Measurements from ENCODE around the gene NUDT14.

Gene NUDT14

GRCh38 chr14:105224845-105225570 lies 43.9 kb upstream of the NUDT14 start:
- peaks cover 6% of the 10 kb centered on the region for H3K4me1 Mint-ChIP-seq

GRCh38 chr14:105223770-105224544 lies 42.8 kb upstream of the NUDT14 start:
- no peak for TF ChIP-seq CTCF (IDR thresholded peaks at IDR 0.05)
- Mint-ChIP-seq H3K4me3 (no peak overlapping the region), H3K27ac (no peak overlapping the region), H3K36me3 (ENCODE audit: low read depth) (peaks cover 50% of the 10 kb centered on the region), H3K9me3 (no peaks in the 10 kb centered on the region), H3K4me1 (peaks cover 6% of the 10 kb centered on the region), H3K27me3 (ENCODE audit: low read depth, poor library complexity) (no peaks in the 10 kb centered on the region)
- DNase-seq: no peak

More at GRCh38 chr14:105224845-105225570, 43.9 kb upstream of the NUDT14 start:
- Mint-ChIP-seq H3K9me3 (no peaks in the 10 kb centered on the region), H3K4me3 (no peak overlapping the region), H3K27me3 (ENCODE audit: low read depth, poor library complexity) (no peaks in the 10 kb centered on the region), H3K27ac (no peak overlapping the region), H3K36me3 (ENCODE audit: low read depth) (peaks cover 50% of the 10 kb centered on the region)
- TF ChIP-seq CTCF (IDR thresholded peaks at IDR 0.05): no peak
- DNase-seq: no peak

GRCh38 chr14:105223260-105223659 lies 42.1 kb upstream of the NUDT14 start:
- H3K4me3 Mint-ChIP-seq: no peak overlapping the region
- H3K4me1 Mint-ChIP-seq: peaks cover 6% of the 10 kb centered on the region
- peak overlapping the region; percentile 60 for H3K27ac Mint-ChIP-seq
- no peaks in the 10 kb centered on the region for H3K9me3 Mint-ChIP-seq
- H3K27me3 Mint-ChIP-seq (ENCODE audit: low read depth, poor library complexity): no peaks in the 10 kb centered on the region
- no peak for TF ChIP-seq CTCF (IDR thresholded peaks at IDR 0.05)
- H3K36me3 Mint-ChIP-seq (ENCODE audit: low read depth): peaks cover 50% of the 10 kb centered on the region
- DNase-seq: no peak

- Mint-ChIP-seq H3K27ac (peak overlapping the region; percentile 16), H3K4me3 (no peak overlapping the region), H3K36me3 (ENCODE audit: low read depth) (peaks cover 45% of the 10 kb centered on the region), H3K9me3 (no peaks in the 10 kb centered on the region), H3K4me1 (peaks cover 6% of the 10 kb centered on the region), H3K27me3 (ENCODE audit: low read depth, poor library complexity) (no peaks in the 10 kb centered on the region)
- DNase-seq: no peak
- TF ChIP-seq CTCF (IDR thresholded peaks at IDR 0.05): no peak
Observed at GRCh38 chr14:105221598-105222178, 40.6 kb upstream of the NUDT14 start.

- Mint-ChIP-seq H3K4me3 (no peak overlapping the region), H3K27me3 (ENCODE audit: low read depth, poor library complexity) (no peaks in the 10 kb centered on the region), H3K27ac (no peak overlapping the region), H3K9me3 (no peaks in the 10 kb centered on the region), H3K36me3 (ENCODE audit: low read depth) (peaks cover 39% of the 10 kb centered on the region), H3K4me1 (peaks cover 6% of the 10 kb centered on the region)
- TF ChIP-seq CTCF (IDR thresholded peaks at IDR 0.05): no peak
- no peak for DNase-seq
Observed at GRCh38 chr14:105220699-105221597, 39.8 kb upstream of the NUDT14 start.
